ENCODE data around the gene MYO1H. TPM values are rescaled to one million over a fixed set of nuclear protein-coding genes. Genes with fewer than 3 reads are reported as not detected.

The MYO1H gene, protein sequence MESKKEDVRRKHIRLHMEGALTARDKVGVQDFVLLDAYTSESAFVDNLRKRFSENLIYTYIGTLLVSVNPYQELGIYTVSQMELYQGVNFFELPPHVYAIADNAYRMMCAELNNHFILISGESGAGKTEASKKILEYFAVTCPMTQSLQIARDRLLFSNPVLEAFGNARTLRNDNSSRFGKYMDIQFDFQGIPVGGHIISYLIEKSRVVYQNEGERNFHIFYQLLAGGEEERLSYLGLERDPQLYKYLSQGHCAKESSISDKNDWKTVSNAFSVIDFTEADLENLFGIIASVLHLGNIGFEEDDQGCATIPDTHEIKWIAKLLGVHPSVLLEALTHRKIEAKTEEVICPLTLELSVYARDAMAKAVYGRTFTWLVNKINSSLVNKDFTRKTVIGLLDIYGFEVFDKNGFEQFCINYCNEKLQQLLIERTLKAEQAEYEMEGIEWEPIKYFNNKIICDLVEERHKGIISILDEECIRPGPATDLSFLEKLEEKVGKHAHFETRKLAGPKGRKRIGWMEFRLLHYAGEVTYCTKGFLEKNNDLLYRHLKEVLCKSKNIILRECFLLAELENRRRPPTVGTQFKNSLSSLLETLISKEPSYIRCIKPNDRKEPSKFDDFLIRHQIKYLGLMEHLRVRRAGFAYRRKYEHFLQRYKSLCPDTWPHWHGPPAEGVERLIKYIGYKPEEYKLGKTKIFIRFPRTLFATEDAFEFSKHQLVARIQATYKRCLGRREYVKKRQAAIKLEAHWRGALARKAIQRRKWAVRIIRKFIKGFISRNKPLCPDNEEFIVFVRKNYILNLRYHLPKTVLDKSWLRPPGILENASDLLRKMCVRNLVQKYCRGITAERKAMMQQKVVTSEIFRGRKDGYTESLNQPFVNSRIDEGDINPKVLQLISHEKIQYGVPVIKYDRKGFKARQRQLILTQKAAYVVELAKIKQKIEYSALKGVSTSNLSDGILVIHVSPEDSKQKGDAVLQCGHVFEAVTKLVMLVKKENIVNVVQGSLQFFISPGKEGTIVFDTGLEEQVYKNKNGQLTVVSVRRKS
- not detected for total RNA-seq

DNA sequence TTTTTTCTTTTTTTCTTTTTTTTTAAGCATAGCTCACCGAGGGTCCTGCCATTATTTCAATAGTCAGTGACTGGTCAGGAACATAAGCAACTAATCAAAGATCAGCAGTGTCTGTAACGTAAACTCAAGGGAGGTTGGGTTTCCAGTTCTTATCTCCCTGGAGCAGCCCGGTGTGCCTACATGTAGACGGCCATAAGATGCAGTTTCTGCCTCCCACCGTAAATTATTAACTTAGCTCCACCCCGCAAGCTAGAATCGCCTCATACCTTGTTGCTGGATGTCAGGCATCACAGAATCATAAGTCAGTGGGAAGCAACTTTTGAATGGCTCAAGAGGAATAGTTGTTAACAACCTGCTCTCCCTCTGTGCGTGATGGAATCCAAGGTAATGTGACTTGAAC lies at the start of gene MYO1H:
Gene MYO1H (plus strand): TSS at position 312 of the 400 bp plus-strand sequence. CDS start 61 bp downstream, at position 373.
- H3K27ac Mint-ChIP-seq, result no peak within 1 kb of the TSS
- intact Hi-C loops (cut with micrococcal nuclease), result loop anchor here (2.0 kb wide), 1 partner anchor 45 kb away; no protein-coding TSS in a partner anchor
- DNase-seq, result no peak
- no peaks in the 10 kb centered on the region for H3K36me3 Mint-ChIP-seq (ENCODE audit: low read depth)
- peaks cover 9% of the 10 kb centered on the region for H3K27me3 Mint-ChIP-seq (ENCODE audit: low read depth)
- no peak within 1 kb of the TSS for H3K4me3 Mint-ChIP-seq
- H3K4me1 Mint-ChIP-seq (ENCODE audit: low read depth), result no peaks in the 10 kb centered on the region
- H3K9me3 Mint-ChIP-seq, result no peaks in the 10 kb centered on the region
- CTCF ChIA-PET, result interaction anchor here (0.8 to 1.9 kb wide), 3 partner anchors 36 to 47 kb away, joined by 3 to 5 read pairs (median 3); no protein-coding TSS in a partner anchor

DNA sequence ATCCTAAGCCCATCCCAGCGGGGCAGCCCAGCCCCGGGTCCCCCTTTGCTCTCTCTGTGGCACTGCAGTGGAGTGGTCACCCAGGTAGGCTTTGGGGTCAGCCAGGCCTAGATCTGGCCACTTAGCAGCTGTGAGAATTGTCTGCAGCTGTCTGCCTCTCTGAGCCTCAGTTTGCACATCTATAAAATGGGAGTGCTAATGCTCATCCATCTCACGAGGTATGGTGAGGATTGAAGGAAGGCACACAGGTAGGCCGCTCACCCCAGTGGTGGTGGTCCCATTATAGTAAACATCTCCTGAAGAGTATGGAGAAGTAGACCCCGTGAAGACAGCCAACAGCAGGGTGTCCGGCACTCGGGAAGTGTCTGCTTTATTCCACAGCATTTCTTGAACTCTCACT lies 47.9 kb upstream of the MYO1H start:
- no peak overlapping the region for H3K4me3 Mint-ChIP-seq
- peaks cover 6% of the 10 kb centered on the region for H3K27me3 Mint-ChIP-seq (ENCODE audit: low read depth)
- no peaks in the 10 kb centered on the region for H3K4me1 Mint-ChIP-seq (ENCODE audit: low read depth)
- intact Hi-C loops (cut with micrococcal nuclease), result no loop called here
- no peaks in the 10 kb centered on the region for H3K9me3 Mint-ChIP-seq
- no peak for DNase-seq
- CTCF ChIA-PET, result no interaction called here
- no peak overlapping the region for H3K27ac Mint-ChIP-seq
- H3K36me3 Mint-ChIP-seq (ENCODE audit: low read depth), result no peaks in the 10 kb centered on the region

DNA sequence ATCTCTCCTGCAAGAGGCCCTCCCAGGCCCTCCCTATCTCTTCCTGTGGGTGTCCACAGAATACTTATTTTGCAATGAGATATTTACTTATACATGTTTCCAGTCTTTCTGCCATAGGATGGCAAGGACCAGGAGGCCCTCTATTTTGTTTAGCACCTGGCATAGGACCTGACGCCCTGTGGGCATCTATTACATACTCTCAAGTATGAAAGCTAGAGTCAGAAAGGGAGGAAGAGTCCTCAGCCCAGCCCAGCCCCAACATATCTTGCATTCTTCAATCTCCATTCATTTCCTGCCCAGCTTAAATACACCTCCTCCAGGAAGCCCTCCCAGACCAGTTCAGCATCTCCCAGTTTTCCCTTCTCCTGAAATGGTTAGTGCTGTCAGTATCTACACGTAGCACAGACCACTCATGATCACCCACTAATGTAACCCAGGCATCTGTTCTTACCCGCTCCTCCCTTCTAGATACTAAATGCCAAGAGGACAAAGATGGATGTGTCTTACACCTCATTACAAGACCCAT lies 46.0 kb upstream of the MYO1H start:
- Mint-ChIP-seq H3K4me3 (no peak overlapping the region), H3K4me1 (ENCODE audit: low read depth) (no peaks in the 10 kb centered on the region), H3K27ac (no peak overlapping the region), H3K36me3 (ENCODE audit: low read depth) (no peaks in the 10 kb centered on the region), H3K27me3 (ENCODE audit: low read depth) (peaks cover 8% of the 10 kb centered on the region), H3K9me3 (no peaks in the 10 kb centered on the region)
- intact Hi-C loops (cut with micrococcal nuclease), result no loop called here
- no peak for DNase-seq
- CTCF ChIA-PET, result interaction anchor here (1.0 kb wide), 1 partner anchor 573 kb away, joined by 3 read pairs; no protein-coding TSS in a partner anchor

DNA sequence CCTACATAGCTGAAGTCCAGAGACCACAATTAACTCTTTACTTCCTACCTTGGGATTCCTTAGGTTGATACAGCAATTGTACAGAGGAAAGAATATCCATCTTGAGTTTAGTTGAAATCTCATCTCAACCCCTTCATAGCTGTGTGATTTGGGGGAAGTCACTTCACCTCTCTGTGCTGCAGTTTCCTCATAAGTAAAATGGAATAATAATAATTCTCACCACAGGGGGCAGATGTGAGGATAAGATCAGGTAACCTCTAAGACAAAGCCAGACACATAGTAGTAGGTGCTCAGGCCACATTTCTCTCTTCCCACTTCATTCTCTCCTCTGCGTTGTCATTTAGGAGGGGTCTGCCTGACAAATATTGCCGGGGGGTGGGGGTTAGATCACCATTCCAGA lies 45.3 kb upstream of the MYO1H start:
- intact Hi-C loops (cut with micrococcal nuclease), result no loop called here
- H3K9me3 Mint-ChIP-seq, result no peaks in the 10 kb centered on the region
- H3K4me3 Mint-ChIP-seq, result no peak overlapping the region
- no peak overlapping the region for H3K27ac Mint-ChIP-seq
- peaks cover 12% of the 10 kb centered on the region for H3K27me3 Mint-ChIP-seq (ENCODE audit: low read depth)
- H3K4me1 Mint-ChIP-seq (ENCODE audit: low read depth), result no peaks in the 10 kb centered on the region
- H3K36me3 Mint-ChIP-seq (ENCODE audit: low read depth), result no peaks in the 10 kb centered on the region
- CTCF ChIA-PET, result interaction anchor here (0.6 to 1.0 kb wide), 2 partner anchors 92 to 574 kb away, joined by 3 read pairs; no protein-coding TSS in a partner anchor
- DNase-seq, result no peak

DNA sequence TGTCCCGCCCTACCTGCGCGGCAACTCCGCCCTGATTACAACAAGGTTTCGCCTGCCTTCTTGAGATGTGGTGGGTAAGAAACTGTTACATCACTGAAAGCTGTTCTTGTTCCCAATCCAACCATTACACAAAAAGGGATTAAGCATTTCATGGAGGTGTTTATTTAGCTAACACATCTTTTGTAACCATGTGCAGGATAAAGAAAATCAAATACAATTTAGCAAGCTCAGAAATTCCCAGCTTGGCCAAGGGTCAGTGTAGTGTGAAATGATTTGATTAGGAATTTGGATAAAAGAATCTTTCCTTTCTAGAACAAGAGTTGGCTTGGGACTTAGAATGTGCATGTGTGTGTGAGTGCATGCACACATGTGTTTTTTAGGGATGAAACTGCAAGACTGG lies 44.9 kb upstream of the MYO1H start:
- H3K27me3 Mint-ChIP-seq (ENCODE audit: low read depth), result peaks cover 17% of the 10 kb centered on the region
- H3K4me3 Mint-ChIP-seq, result no peak overlapping the region
- H3K4me1 Mint-ChIP-seq (ENCODE audit: low read depth), result no peaks in the 10 kb centered on the region
- no peak overlapping the region for H3K27ac Mint-ChIP-seq
- CTCF ChIA-PET, result interaction anchor here (0.6 to 1.0 kb wide), 2 partner anchors 91 to 574 kb away, joined by 3 read pairs; no protein-coding TSS in a partner anchor
- intact Hi-C loops (cut with micrococcal nuclease), result no loop called here
- no peaks in the 10 kb centered on the region for H3K9me3 Mint-ChIP-seq
- DNase-seq, result no peak
- H3K36me3 Mint-ChIP-seq (ENCODE audit: low read depth), result no peaks in the 10 kb centered on the region

DNA sequence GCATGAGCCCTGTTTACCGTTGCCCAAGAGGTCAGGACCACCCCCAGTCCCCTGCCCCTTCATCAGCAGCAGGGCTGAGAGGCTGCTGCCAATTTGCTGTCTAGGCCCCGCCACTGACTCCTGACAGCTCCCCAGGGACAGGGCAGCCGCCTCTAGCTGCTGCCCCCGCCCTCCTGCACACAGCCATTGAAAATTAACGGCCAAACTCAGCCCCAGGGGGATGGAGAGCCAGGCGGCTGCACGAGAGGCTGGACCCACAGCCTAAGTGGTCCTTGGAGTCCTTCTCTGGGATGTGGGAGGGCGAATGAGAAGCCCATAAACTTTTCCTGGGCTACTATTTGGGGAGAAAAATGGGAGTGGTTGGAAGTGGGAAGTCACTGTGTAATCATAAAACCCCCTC lies 43.2 kb upstream of the MYO1H start:
- H3K27me3 Mint-ChIP-seq (ENCODE audit: low read depth), result peaks cover 26% of the 10 kb centered on the region
- H3K27ac Mint-ChIP-seq, result no peak overlapping the region
- intact Hi-C loops (cut with micrococcal nuclease), result no loop called here
- no peaks in the 10 kb centered on the region for H3K9me3 Mint-ChIP-seq
- CTCF ChIA-PET, result no interaction called here
- H3K4me3 Mint-ChIP-seq, result no peak overlapping the region
- peaks cover 4% of the 10 kb centered on the region for H3K4me1 Mint-ChIP-seq (ENCODE audit: low read depth)
- no peaks in the 10 kb centered on the region for H3K36me3 Mint-ChIP-seq (ENCODE audit: low read depth)
- DNase-seq, result no peak

DNA sequence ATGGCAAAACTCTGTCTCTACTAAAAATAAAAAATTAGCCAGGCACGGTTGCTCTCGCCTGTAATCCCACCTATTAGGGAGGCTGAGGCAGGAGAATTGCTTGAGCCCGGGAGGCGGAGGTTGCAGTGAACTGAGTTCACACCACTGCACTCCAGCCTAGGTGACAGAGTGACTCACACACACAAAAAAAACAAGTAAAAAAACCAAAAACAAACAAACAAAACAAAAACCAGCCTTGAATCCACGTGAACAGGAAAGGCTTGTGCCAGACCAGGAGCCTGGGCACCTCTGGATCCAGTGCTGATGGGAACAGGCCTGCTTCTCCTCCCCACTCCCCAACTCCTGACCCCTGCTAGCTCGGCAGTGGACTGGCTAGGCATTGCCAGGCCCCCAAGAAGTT lies 42.2 kb upstream of the MYO1H start:
- CTCF ChIA-PET, result no interaction called here
- intact Hi-C loops (cut with micrococcal nuclease), result no loop called here
- no peak overlapping the region for H3K4me3 Mint-ChIP-seq
- no peak for DNase-seq
- H3K9me3 Mint-ChIP-seq, result no peaks in the 10 kb centered on the region
- no peak overlapping the region for H3K27ac Mint-ChIP-seq
- no peaks in the 10 kb centered on the region for H3K36me3 Mint-ChIP-seq (ENCODE audit: low read depth)
- H3K4me1 Mint-ChIP-seq (ENCODE audit: low read depth), result peaks cover 8% of the 10 kb centered on the region
- peaks cover 29% of the 10 kb centered on the region for H3K27me3 Mint-ChIP-seq (ENCODE audit: low read depth)

DNA sequence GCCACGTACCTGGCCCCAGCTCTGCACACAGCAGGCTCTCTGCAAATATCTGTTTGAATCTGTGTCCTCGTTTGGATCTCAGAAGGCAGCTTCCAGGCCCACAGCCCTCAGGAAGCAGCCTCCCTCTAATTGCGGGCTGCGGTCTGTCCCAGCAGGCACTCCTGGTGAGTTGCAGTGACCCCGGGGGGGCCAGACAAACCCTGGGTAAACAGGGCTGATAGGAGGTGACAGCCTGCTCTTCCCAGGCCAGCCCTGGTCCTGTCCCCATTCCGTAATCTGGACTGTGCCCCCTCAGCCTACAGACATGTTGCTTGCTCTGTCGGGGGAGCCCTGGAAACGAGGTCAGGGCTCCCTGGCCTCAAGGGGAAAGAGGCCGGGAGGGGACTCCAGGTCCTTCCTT lies 40.6 kb upstream of the MYO1H start:
- no peak for DNase-seq
- H3K9me3 Mint-ChIP-seq, result no peaks in the 10 kb centered on the region
- CTCF ChIA-PET, result no interaction called here
- H3K36me3 Mint-ChIP-seq (ENCODE audit: low read depth), result no peaks in the 10 kb centered on the region
- peaks cover 42% of the 10 kb centered on the region for H3K27me3 Mint-ChIP-seq (ENCODE audit: low read depth)
- no peak overlapping the region for H3K4me3 Mint-ChIP-seq
- H3K27ac Mint-ChIP-seq, result no peak overlapping the region
- intact Hi-C loops (cut with micrococcal nuclease), result no loop called here
- H3K4me1 Mint-ChIP-seq (ENCODE audit: low read depth), result peaks cover 11% of the 10 kb centered on the region

DNA sequence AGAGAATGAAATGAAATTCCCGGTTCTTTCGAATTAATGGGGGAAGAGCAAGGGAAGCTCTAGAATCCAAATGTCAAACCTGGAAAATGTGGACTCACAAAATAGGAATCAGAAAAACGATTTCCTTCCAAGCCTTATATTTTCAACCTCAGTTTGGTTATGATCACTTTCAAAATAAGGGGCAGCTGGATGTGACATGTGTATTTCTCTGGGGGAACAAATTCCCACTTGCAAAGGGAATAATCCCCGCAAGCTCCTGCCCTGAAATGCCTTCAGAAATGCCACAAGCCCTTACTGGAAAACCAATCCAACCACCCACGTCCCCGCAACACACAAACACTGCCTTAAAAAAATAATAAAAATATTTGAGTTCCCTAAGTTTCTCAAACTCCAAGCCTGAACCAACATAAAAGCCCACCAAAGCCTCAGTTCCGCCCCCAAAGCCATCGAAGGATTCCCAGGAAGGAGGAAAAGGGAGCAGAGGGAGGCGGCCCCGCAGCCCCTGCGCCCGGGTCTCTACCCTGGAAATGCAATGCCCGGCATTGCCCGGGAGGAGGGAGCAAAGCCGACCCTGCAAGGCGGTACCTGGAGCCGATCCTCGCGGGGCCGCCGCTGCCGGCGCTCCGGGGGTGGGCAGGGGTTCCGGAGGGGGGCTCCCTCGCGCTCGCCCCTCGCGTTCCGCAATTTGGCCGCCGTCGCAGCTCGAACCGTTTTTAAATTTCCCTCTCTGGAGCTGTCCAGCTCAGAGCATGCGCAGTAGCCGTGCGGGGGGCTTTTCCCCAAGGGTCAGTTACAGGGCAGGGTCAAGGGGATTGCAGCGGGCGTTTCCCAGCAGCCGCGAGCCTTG lies 38.9 kb upstream of the MYO1H start, which contains the start of gene FOXN4:
Gene FOXN4 (minus strand): TSS at position 751 of the 847 bp plus-strand sequence. CDS start 963 bp downstream, outside the sequence.
- no peak for DNase-seq
- intact Hi-C loops (cut with micrococcal nuclease), result no loop called here

DNA sequence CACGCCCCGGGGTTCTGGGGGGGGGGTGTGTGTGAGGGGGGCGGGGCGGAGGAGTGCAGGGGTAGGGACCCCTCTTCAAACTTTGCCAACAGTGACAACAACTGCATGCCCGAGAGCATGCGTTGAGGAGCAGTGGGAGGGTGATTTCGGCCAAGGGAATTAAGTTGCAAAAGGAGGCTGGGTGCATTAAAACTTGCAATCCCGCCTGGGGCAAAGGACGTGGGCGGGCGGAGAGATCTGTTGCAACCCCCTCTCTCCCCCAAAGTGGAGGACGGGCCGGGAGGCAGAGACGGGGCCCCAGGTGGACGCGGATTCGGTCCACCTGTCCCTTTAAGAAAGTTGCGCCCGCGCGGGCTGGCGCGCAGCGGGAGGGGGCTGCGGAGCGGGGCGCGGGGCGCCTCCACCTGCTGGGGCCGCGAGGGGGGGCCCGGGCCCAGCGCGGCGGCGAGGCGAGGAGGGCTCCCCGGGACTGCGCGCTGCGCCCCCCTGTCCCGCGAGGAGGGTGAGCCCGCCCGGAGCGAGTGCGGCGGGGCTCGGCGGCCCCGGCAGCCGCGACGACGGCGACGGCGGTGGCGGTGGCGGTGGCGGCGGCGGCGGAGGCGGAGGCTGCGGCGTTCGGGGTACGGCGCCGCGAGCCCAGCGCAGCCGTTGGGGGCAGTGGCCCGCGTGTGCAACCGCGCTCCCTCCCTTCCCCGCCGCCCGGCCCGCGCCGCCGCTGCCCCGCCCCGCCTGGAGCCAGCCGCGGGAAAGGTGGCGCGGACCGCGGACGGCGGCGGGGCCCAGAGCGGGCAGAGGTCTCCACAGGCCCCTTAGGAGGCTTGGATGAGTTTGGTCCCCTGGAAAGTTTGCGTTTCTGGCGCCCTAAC lies 38.1 kb upstream of the MYO1H start:
- Mint-ChIP-seq H3K4me1 (ENCODE audit: low read depth) (peaks cover 11% of the 10 kb centered on the region), H3K27ac (no peak overlapping the region), H3K4me3 (peak overlapping the region; percentile 75), H3K27me3 (ENCODE audit: low read depth) (peaks cover 45% of the 10 kb centered on the region), H3K9me3 (no peaks in the 10 kb centered on the region), H3K36me3 (ENCODE audit: low read depth) (no peaks in the 10 kb centered on the region)
- CTCF ChIA-PET, result no interaction called here
- DNase-seq, result no peak
- intact Hi-C loops (cut with micrococcal nuclease), result no loop called here

More for the DNA sequence above, 38.9 kb upstream of the MYO1H start, which contains the start of gene FOXN4:
- H3K4me1 Mint-ChIP-seq (ENCODE audit: low read depth), result peaks cover 11% of the 10 kb centered on the region
- H3K27me3 Mint-ChIP-seq (ENCODE audit: low read depth), result peaks cover 45% of the 10 kb centered on the region
- no peaks in the 10 kb centered on the region for H3K36me3 Mint-ChIP-seq (ENCODE audit: low read depth)
- CTCF ChIA-PET, result no interaction called here
- peak within 1 kb of the TSS; percentile 75 for H3K4me3 Mint-ChIP-seq
- H3K27ac Mint-ChIP-seq, result no peak within 1 kb of the TSS
- H3K9me3 Mint-ChIP-seq, result no peaks in the 10 kb centered on the region
